NOMO-1 treated with dmso at 0.1 percent for 144 hours (cell line): ENCODE results near the gene NFIA.

ENCODE experiments used
- DNase-seq: peaks from one replicate; lab custom pipeline; 2025; ENCODE audit not compliant: unreplicated experiment; lab: John Stamatoyannopoulos, UW

The NFIA gene

GRCh38 chr1:61208831-61209230 lies 126.5 kb downstream of the NFIA start:
- DNase-seq: no peak

- no peak for DNase-seq
Observed at GRCh38 chr1:61210435-61211154, 128.2 kb downstream of the NFIA start.

GRCh38 chr1:61213245-61214011 lies 131.1 kb downstream of the NFIA start:
- no peak for DNase-seq

GRCh38 chr1:61215119-61215518 lies 132.8 kb downstream of the NFIA start:
- no peak for DNase-seq

- DNase-seq: no peak
Observed at GRCh38 chr1:61215676-61216289, 133.4 kb downstream of the NFIA start.

- no peak for DNase-seq
Observed at GRCh38 chr1:61220536-61220935, 138.2 kb downstream of the NFIA start.

- no peak for DNase-seq
Observed at GRCh38 chr1:61221642-61222041, 139.3 kb downstream of the NFIA start.

- DNase-seq: no peak
Observed at GRCh38 chr1:61222240-61222639, 139.9 kb downstream of the NFIA start.

GRCh38 chr1:61223140-61223539 lies 140.8 kb downstream of the NFIA start:
- DNase-seq: no peak

- no peak for DNase-seq
Observed at GRCh38 chr1:61224609-61225008, 142.2 kb downstream of the NFIA start.

GRCh38 chr1:61225478-61225877 lies 143.1 kb downstream of the NFIA start:
- DNase-seq: no peak

- no peak for DNase-seq
Observed at GRCh38 chr1:61226791-61227567, 144.6 kb downstream of the NFIA start.

GRCh38 chr1:61227857-61228550 lies 145.6 kb downstream of the NFIA start:
- DNase-seq: no peak

GRCh38 chr1:61230523-61230922 lies 148.2 kb downstream of the NFIA start:
- no peak for DNase-seq

- DNase-seq: no peak
Observed at GRCh38 chr1:61231795-61232194, 149.4 kb downstream of the NFIA start.

GRCh38 chr1:61233121-61233660 lies 150.8 kb downstream of the NFIA start:
- DNase-seq: no peak

GRCh38 chr1:61234587-61234919 lies 152.2 kb downstream of the NFIA start:
- no peak for DNase-seq

- DNase-seq: no peak
Observed at GRCh38 chr1:61237147-61237546, 154.8 kb downstream of the NFIA start.

GRCh38 chr1:61237659-61238358 lies 155.4 kb downstream of the NFIA start:
- DNase-seq: no peak

- DNase-seq: no peak
Observed at GRCh38 chr1:61238359-61238665, 156.0 kb downstream of the NFIA start.
